ENCODE measurements around the gene ABR.
A peak's percentile ranks its signal among the peaks of the same experiment; 100 is the strongest.

The ABR gene

GRCh38 chr17:1188812-1189504, 9.2 kb upstream of the ABR start:
- Histone ChIP-seq H3K27ac (ENCODE audit: poor library complexity, severe bottlenecking) (no peak overlapping the region), H3K4me1 (ENCODE audit: insufficient read depth, poor library complexity, severe bottlenecking) (no peaks in the 10 kb centered on the region), H3K36me3 (ENCODE audit: low read depth) (no peaks in the 10 kb centered on the region), H3K4me3 (ENCODE audit: severe bottlenecking) (no peak overlapping the region), H3K27me3 (ENCODE audit: insufficient read depth, poor library complexity, severe bottlenecking) (peaks cover 14% of the 10 kb centered on the region), H3K9me3 (ENCODE audit: severe bottlenecking) (no peaks in the 10 kb centered on the region)
- TF ChIP-seq CTCF (IDR thresholded peaks at IDR 0.05; ENCODE audit: poor library complexity, severe bottlenecking), result no peak
- ATAC-seq (ENCODE audit: low read depth), result no peak
- no peak for DNase-seq (ENCODE audit: low spot score)

GRCh38 chr17:1186923-1187771, 7.4 kb upstream of the ABR start:
- Histone ChIP-seq H3K27ac (ENCODE audit: poor library complexity, severe bottlenecking) (no peak overlapping the region), H3K36me3 (ENCODE audit: low read depth) (no peaks in the 10 kb centered on the region), H3K27me3 (ENCODE audit: insufficient read depth, poor library complexity, severe bottlenecking) (peaks cover 14% of the 10 kb centered on the region), H3K4me1 (ENCODE audit: insufficient read depth, poor library complexity, severe bottlenecking) (no peaks in the 10 kb centered on the region), H3K9me3 (ENCODE audit: severe bottlenecking) (no peaks in the 10 kb centered on the region), H3K4me3 (ENCODE audit: severe bottlenecking) (no peak overlapping the region)
- ATAC-seq (ENCODE audit: low read depth) (peak; percentile 85), DNase-seq (ENCODE audit: low spot score) (no peak)
- peak; percentile 95 for TF ChIP-seq CTCF (IDR thresholded peaks at IDR 0.05; ENCODE audit: poor library complexity, severe bottlenecking)

- Histone ChIP-seq H3K4me1 (ENCODE audit: insufficient read depth, poor library complexity, severe bottlenecking) (no peaks in the 10 kb centered on the region), H3K36me3 (ENCODE audit: low read depth) (no peaks in the 10 kb centered on the region), H3K27me3 (ENCODE audit: insufficient read depth, poor library complexity, severe bottlenecking) (peaks cover 14% of the 10 kb centered on the region), H3K9me3 (ENCODE audit: severe bottlenecking) (no peaks in the 10 kb centered on the region), H3K4me3 (ENCODE audit: severe bottlenecking) (no peak overlapping the region), H3K27ac (ENCODE audit: poor library complexity, severe bottlenecking) (no peak overlapping the region)
- DNase-seq (ENCODE audit: low spot score), result no peak
- no peak for TF ChIP-seq CTCF (IDR thresholded peaks at IDR 0.05; ENCODE audit: poor library complexity, severe bottlenecking)
- ATAC-seq (ENCODE audit: low read depth), result peak; percentile 72
Observed at GRCh38 chr17:1186214-1186820, 6.5 kb upstream of the ABR start.

- Histone ChIP-seq H3K27me3 (ENCODE audit: insufficient read depth, poor library complexity, severe bottlenecking) (peaks cover 18% of the 10 kb centered on the region), H3K27ac (ENCODE audit: poor library complexity, severe bottlenecking) (no peak overlapping the region), H3K4me1 (ENCODE audit: insufficient read depth, poor library complexity, severe bottlenecking) (no peaks in the 10 kb centered on the region), H3K36me3 (ENCODE audit: low read depth) (no peaks in the 10 kb centered on the region), H3K9me3 (ENCODE audit: severe bottlenecking) (no peaks in the 10 kb centered on the region), H3K4me3 (ENCODE audit: severe bottlenecking) (no peak overlapping the region)
- ATAC-seq (ENCODE audit: low read depth) (no peak), DNase-seq (ENCODE audit: low spot score) (no peak)
- TF ChIP-seq CTCF (IDR thresholded peaks at IDR 0.05; ENCODE audit: poor library complexity, severe bottlenecking), result no peak
Observed at GRCh38 chr17:1183171-1183873, 3.5 kb upstream of the ABR start.
